Measurements from ENCODE around the gene HUNK. TPM values are rescaled to one million over a fixed set of nuclear protein-coding genes. Genes with fewer than 3 reads are reported as not detected.

Gene HUNK
- total and polyA plus RNA-seq, 8 donors: 2.6 to 17.0 (median 9.0) TPM

GRCh38 chr21:31877463-31877957 lies 4.7 kb downstream of the HUNK start:
- DNase-seq (no peak), ATAC-seq (no peak), FAIRE-seq (no peak)
- H3K4me3 ChIP-seq: no peak overlapping the region
- H3K36me3 ChIP-seq: no peaks in the 10 kb centered on the region
- peak overlapping the region; percentile 22 to 94 (median 60) for H3K27ac ChIP-seq
- H3K27me3 ChIP-seq: no peaks in the 10 kb centered on the region
- peaks cover 32 to 40% (median 36%) of the 10 kb centered on the region in 3 donors for H3K4me1 ChIP-seq
- no peaks in the 10 kb centered on the region for H3K9me3 ChIP-seq
- 31 to 35% methylated on average over 5 of the region's 5 CpGs for WGBS, 2 donors
- intact Hi-C loops (cut with DNase I): no loop called here
- TF ChIP-seq, protein P1, sequence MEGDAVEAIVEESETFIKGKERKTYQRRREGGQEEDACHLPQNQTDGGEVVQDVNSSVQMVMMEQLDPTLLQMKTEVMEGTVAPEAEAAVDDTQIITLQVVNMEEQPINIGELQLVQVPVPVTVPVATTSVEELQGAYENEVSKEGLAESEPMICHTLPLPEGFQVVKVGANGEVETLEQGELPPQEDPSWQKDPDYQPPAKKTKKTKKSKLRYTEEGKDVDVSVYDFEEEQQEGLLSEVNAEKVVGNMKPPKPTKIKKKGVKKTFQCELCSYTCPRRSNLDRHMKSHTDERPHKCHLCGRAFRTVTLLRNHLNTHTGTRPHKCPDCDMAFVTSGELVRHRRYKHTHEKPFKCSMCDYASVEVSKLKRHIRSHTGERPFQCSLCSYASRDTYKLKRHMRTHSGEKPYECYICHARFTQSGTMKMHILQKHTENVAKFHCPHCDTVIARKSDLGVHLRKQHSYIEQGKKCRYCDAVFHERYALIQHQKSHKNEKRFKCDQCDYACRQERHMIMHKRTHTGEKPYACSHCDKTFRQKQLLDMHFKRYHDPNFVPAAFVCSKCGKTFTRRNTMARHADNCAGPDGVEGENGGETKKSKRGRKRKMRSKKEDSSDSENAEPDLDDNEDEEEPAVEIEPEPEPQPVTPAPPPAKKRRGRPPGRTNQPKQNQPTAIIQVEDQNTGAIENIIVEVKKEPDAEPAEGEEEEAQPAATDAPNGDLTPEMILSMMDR (IDR thresholded peaks at IDR 0.05): no peak

DNA sequence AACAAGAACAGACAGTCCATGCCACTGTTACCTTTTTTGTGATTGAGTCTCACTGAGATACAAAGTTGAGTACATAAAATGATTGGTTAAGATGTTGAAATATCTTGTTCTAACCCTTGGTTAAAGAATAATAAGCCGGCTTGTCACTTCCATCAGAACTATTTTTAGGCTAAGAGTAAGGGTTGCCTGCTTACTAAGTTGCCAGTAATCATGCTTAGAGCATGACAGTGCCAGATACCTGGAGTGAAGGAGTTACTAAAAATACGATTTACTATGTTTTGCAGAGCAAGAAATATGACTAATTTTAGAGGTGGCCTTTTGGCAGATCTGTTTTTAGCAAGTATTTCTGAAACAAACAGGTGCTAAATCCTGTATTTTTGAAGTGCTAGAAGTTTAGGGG lies 6.0 kb downstream of the HUNK start:
- Histone ChIP-seq H3K4me1 (peaks cover 32 to 40% (median 36%) of the 10 kb centered on the region in 3 donors), H3K27ac (peak overlapping the region; percentile 35 to 94 (median 68)), H3K27me3 (no peaks in the 10 kb centered on the region), H3K36me3 (no peaks in the 10 kb centered on the region), H3K4me3 (no peak overlapping the region), H3K9me3 (no peaks in the 10 kb centered on the region)
- peak; percentile 39 to 60 (median 52) for ATAC-seq
- 13 to 16% methylated on average over 2 of the region's 2 CpGs for WGBS, 2 donors
- FAIRE-seq: no peak
- no peak for DNase-seq
- intact Hi-C loops (cut with DNase I): no loop called here
- TF ChIP-seq, protein P1 (IDR thresholded peaks at IDR 0.05): no peak

DNA sequence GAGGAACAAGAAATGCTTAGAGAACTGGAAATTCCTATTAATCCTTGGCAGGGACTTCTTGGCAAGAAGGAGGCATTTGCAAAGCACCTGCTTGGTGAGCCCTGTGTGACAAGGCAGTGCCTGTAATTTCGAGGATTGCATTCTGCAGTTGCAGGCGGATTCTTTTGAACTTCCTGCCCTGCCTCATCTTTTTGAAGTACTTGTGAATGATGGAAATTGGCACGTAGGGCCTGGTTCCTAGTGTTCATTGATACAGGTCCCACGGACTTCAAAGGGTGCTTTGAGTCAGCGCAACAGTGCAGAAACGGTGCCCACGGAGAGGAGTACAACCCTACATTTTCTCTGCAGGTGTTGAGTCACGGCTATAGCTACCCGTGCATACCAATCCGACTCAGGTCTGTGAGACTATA lies 6.4 kb downstream of the HUNK start:
- DNase-seq (peak in 2 of 6 donors; percentile 46 to 52), FAIRE-seq (no peak), ATAC-seq (peak; percentile 33 to 51 (median 42))
- 14 to 16% methylated on average over 10 of the region's 10 CpGs for WGBS, 2 donors
- Histone ChIP-seq H3K4me3 (no peak overlapping the region), H3K27ac (peak overlapping the region; percentile 35 to 94 (median 68)), H3K27me3 (no peaks in the 10 kb centered on the region), H3K4me1 (peaks cover 32 to 40% (median 36%) of the 10 kb centered on the region in 3 donors), H3K9me3 (no peaks in the 10 kb centered on the region), H3K36me3 (no peaks in the 10 kb centered on the region)
- intact Hi-C loops (cut with DNase I): no loop called here
- TF ChIP-seq, protein P1 (IDR thresholded peaks at IDR 0.05): no peak

- TF ChIP-seq, protein P1 (IDR thresholded peaks at IDR 0.05): no peak
- FAIRE-seq: no peak
- H3K27me3 ChIP-seq: no peaks in the 10 kb centered on the region
- WGBS, 2 donors: 54 to 56% methylated on average over 7 of the region's 7 CpGs
- H3K4me3 ChIP-seq: no peak overlapping the region
- no peaks in the 10 kb centered on the region for H3K36me3 ChIP-seq
- intact Hi-C loops (cut with DNase I): no loop called here
- no peaks in the 10 kb centered on the region for H3K9me3 ChIP-seq
- no peak for ATAC-seq
- no peak for DNase-seq
- peak overlapping the region; percentile 35 to 94 (median 68) for H3K27ac ChIP-seq
- peaks cover 32 to 40% (median 36%) of the 10 kb centered on the region in 3 donors for H3K4me1 ChIP-seq
Observed at GRCh38 chr21:31879911-31880310, 7.1 kb downstream of the HUNK start.

DNA sequence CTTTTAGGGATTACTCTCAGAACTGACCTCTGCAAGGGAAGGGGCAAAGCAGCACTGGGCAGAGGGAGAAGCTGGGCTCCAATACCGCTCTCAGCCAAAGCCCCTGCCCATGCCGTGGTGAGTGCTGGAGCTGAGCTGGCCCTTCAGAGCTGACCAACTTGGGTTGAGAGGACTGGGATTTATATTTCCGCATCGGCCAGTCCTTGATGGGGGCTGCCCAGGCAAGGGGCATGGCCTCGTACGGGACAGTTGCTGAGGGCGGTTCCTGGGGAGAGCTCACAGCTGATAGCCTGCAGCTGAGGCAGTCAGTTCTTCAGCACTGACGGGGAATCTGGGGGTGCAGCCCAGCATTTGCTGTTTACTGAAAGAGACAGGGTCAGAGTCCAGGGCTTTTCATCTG lies 8.0 kb downstream of the HUNK start:
- FAIRE-seq (no peak), ATAC-seq (no peak), DNase-seq (no peak)
- no peak overlapping the region for H3K4me3 ChIP-seq
- peaks cover 26 to 40% (median 36%) of the 10 kb centered on the region in 3 donors for H3K4me1 ChIP-seq
- H3K27me3 ChIP-seq: no peaks in the 10 kb centered on the region
- no peaks in the 10 kb centered on the region for H3K36me3 ChIP-seq
- no peaks in the 10 kb centered on the region for H3K9me3 ChIP-seq
- TF ChIP-seq, protein P1 (IDR thresholded peaks at IDR 0.05): no peak
- H3K27ac ChIP-seq: no peak overlapping the region
- intact Hi-C loops (cut with DNase I): no loop called here
- 84% methylated on average over 8 of the region's 8 CpGs for WGBS, 2 donors
